ENCODE data around the gene OTOS. TPM values are rescaled to one million over a fixed set of nuclear protein-coding genes. Genes with fewer than 3 reads are reported as not detected.

The OTOS gene
- total and polyA plus RNA-seq, 9 of the 15 experiments (the other 6 are each of a cell fraction or from before 2014, with no cell fraction given), result not detected

DNA sequence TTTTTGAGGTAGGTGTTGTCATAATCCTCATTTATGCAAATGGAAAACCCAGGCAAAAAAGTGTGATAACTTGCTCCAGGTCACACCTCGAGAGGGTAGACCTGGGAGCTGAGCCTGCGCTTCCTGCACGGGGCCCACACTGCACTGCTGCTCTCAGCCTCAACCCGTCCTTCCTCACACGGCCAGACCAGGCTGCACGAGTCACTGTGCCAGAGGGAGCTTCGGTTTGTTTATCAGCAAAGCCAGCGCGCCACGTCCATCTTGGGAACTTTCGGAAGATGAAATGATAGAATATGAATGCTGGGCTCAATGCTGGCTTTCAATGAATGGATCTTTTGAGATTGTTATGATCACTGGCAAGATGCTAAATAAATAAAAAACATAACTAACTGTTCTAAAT, 18.8 kb downstream of the OTOS start:
- in situ Hi-C loops (cut with MboI) (no loop called here), intact Hi-C loops (cut with micrococcal nuclease) (no loop called here)
- H3K4me1 ChIP-seq (replicated peaks in 1 of 2; ENCODE audit: control insufficient read depth in 2 of 2, insufficient read depth in 2 of 2, low read length in 2 of 2), result no peaks in the 10 kb centered on the region
- no peaks in the 10 kb centered on the region; a peak in 1 of 5 replicates for H3K27me3 ChIP-seq (ENCODE audit: control insufficient read depth in 2 of 2, insufficient read depth in 2 of 2, low read length in 2 of 2)
- BruUV-seq (replicated peaks), result no TSS peak
- no peak for FAIRE-seq
- DNase-seq (ENCODE audit: extremely low read depth in 1 of 4, low spot score in 3 of 4), result no peak
- WGBS (ENCODE audit: insufficient coverage, low coverage, missing lambda C conversion rate), result 7% methylated on average over 10 of the region's 11 CpGs
- no peak overlapping the region for H3K4me2 ChIP-seq (ENCODE audit: insufficient read depth, low read length)
- CTCF ChIA-PET (ENCODE audit: low intra/inter-chr PET ratio), result no interaction called here
- TF ChIP-seq PPARD (CRISPR knock-in tag; IDR thresholded peaks at IDR 0.05) (no peak), ZNF507 (tag; conservative IDR thresholded peaks at IDR 0.05) (no peak), RBM17 (IDR thresholded peaks at IDR 0.05; ENCODE audit: borderline replicate concordance, low read depth, low read length) (no peak), RAD21 (CRISPR knock-in tag; conservative IDR thresholded peaks at IDR 0.05 in 1 of 2, IDR thresholded peaks at IDR 0.05 in 1 of 2) (no peak), KDM1A (IDR thresholded peaks at IDR 0.05) (no peak), PHF20 (IDR thresholded peaks at IDR 0.05; ENCODE audit: partially characterized antibody) (no peak), GTF2A2 (tag; IDR thresholded peaks at IDR 0.05) (no peak), TFAM (CRISPR knock-in tag; conservative IDR thresholded peaks at IDR 0.05) (no peak), ZC3H11A (IDR thresholded peaks at IDR 0.05; ENCODE audit: low read depth, low read length) (no peak), SUPT5H (IDR thresholded peaks at IDR 0.05) (no peak), FOS (IDR thresholded peaks at IDR 0.05; ENCODE audit: extremely low read depth, insufficient read length) (no peak)
- TF ChIP-seq, protein P1, sequence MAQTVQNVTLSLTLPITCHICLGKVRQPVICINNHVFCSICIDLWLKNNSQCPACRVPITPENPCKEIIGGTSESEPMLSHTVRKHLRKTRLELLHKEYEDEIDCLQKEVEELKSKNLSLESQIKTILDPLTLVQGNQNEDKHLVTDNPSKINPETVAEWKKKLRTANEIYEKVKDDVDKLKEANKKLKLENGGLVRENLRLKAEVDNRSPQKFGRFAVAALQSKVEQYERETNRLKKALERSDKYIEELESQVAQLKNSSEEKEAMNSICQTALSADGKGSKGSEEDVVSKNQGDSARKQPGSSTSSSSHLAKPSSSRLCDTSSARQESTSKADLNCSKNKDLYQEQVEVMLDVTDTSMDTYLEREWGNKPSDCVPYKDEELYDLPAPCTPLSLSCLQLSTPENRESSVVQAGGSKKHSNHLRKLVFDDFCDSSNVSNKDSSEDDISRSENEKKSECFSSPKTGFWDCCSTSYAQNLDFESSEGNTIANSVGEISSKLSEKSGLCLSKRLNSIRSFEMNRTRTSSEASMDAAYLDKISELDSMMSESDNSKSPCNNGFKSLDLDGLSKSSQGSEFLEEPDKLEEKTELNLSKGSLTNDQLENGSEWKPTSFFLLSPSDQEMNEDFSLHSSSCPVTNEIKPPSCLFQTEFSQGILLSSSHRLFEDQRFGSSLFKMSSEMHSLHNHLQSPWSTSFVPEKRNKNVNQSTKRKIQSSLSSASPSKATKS (CRISPR knock-in tag; IDR thresholded peaks at IDR 0.05), result no peak
- no peak overlapping the region for H2AFZ ChIP-seq (ENCODE audit: low read depth, low read length)
- no peaks in the 10 kb centered on the region for H3K79me2 ChIP-seq (ENCODE audit: control insufficient read depth, insufficient read depth, low read length)
- ATAC-seq, result no peak
- no peak overlapping the region for H3K27ac ChIP-seq (ENCODE audit: extremely low read depth, low read depth, low read length)
- POLR2A ChIA-PET, result no interaction called here
- H3K9ac ChIP-seq (ENCODE audit: insufficient read depth in 1 of 2, low read depth in 2 of 2, low read length in 2 of 2), result no peak overlapping the region
- no peaks in the 10 kb centered on the region for H3K36me3 ChIP-seq (ENCODE audit: control insufficient read depth, insufficient read depth, low read length)
- no peaks in the 10 kb centered on the region for H3K9me3 ChIP-seq (replicated peaks; ENCODE audit: control insufficient read depth, insufficient read depth, low read depth, low read length)
- H3K9me1 ChIP-seq (ENCODE audit: control insufficient read depth, insufficient read depth, low read length), result no peaks in the 10 kb centered on the region
- H3K4me3 ChIP-seq, result no peak overlapping the region
- no peaks in the 10 kb centered on the region for H4K20me1 ChIP-seq (replicated peaks; ENCODE audit: control insufficient read depth, insufficient read depth, low read length)
